WTC11 (cell line): ENCODE results near the gene AADACL2. TPM values are rescaled to one million over a fixed set of nuclear protein-coding genes. Genes with fewer than 3 reads are reported as not detected.
"Not testable (repeated sequence)": the region's sequence is repeated elsewhere in the genome, so short reads cannot be mapped to it uniquely, and the experiment has no call there.

Source experiments
- ATAC-seq: fragments of 200-7000 bp; cut with Tn5 transposase; 2 replicates; pipeline ENCODE4 v1.10.0; 2021; ENCODE audit warnings: mild to moderate bottlenecking, moderate library complexity
- CTCF ChIA-PET: fragments of 300-600 bp; sonication (Branson Sonifier 250); formaldehyde crosslinking; loops from one replicate; lab custom pipeline; 2021; ENCODE audit warnings: antibody characterized with exemption; lab: Charles Lee
- POLR2A ChIA-PET: fragments of 350-600 bp; sonication (Branson Sonifier 250); formaldehyde crosslinking; loops from one replicate; lab custom pipeline; 2021; ENCODE audit warnings: antibody characterized with exemption; lab: Charles Lee
- DNase-seq: peaks from one replicate; pipeline ENCODE4 v3.0.0; 2021; ENCODE audit warnings: low spot score
- H3K27ac Mint-ChIP-seq: 2 replicates; pipeline ENCODE4 v1.8.0; 2021; ENCODE audit warnings: mixed read lengths
- H3K27me3 Mint-ChIP-seq: 2 replicates; pipeline ENCODE4 v1.8.0; 2021; ENCODE audit warnings: low read depth, mild to moderate bottlenecking, moderate library complexity, mixed read lengths
- H3K36me3 Mint-ChIP-seq: 2 replicates; pipeline ENCODE4 v1.8.0; 2021; ENCODE audit warnings: mixed read lengths
- H3K4me1 Mint-ChIP-seq: 2 replicates; pipeline ENCODE4 v1.8.0; 2022; ENCODE audit warnings: mixed read lengths
- H3K4me3 Mint-ChIP-seq: 2 replicates; pipeline ENCODE4 v1.8.0; 2021; ENCODE audit warnings: mild to moderate bottlenecking, moderate library complexity, mixed read lengths
- H3K9me3 Mint-ChIP-seq: 2 replicates; pipeline ENCODE4 v1.8.0; 2021; ENCODE audit warnings: mixed read lengths
- ATF1 ChIP-seq: sonication (generic); formaldehyde crosslinking; IDR thresholded peaks from 2 replicates; pipeline ENCODE4 v1.8.1; 2023; ENCODE audit warnings: mild to moderate bottlenecking, moderate library complexity, missing genetic modification reagents
- CBFB ChIP-seq: sonication (generic); formaldehyde crosslinking; IDR thresholded peaks from 2 replicates; pipeline ENCODE4 v1.8.1; 2022; ENCODE audit warnings: mild to moderate bottlenecking, low read depth, missing genetic modification reagents
- EMX1 ChIP-seq: fragments of 250-450 bp; sonication (Bioruptor Pico); IDR thresholded peaks from 2 replicates; pipeline ENCODE4 v1.8.0; 2021; ENCODE audit warnings: mild to moderate bottlenecking
- ESRRA ChIP-seq: sonication (generic); formaldehyde crosslinking; IDR thresholded peaks from 2 replicates; pipeline ENCODE4 v1.8.1; 2022; ENCODE audit warnings: mild to moderate bottlenecking, missing genetic modification reagents, borderline replicate concordance
- FOXP1 ChIP-seq: sonication (generic); formaldehyde crosslinking; IDR thresholded peaks from 2 replicates; pipeline ENCODE4 v1.8.0; 2022; ENCODE audit warnings: missing genetic modification reagents, mild to moderate bottlenecking, moderate library complexity, borderline replicate concordance
- GABPB1 ChIP-seq: sonication (generic); formaldehyde crosslinking; IDR thresholded peaks from 2 replicates; pipeline ENCODE4 v1.8.1; 2023; ENCODE audit warnings: mild to moderate bottlenecking, missing genetic modification reagents
- JAZF1 ChIP-seq: fragments of 250-450 bp; sonication (Bioruptor Pico); IDR thresholded peaks from 2 replicates; pipeline ENCODE4 v1.9.0; 2021; ENCODE audit warnings: moderate library complexity, mild to moderate bottlenecking, inconsistent platforms
- KAT7 ChIP-seq: sonication (generic); formaldehyde crosslinking; IDR thresholded peaks from 2 replicates; pipeline ENCODE4 v1.8.1; 2023; ENCODE audit warnings: missing genetic modification reagents, mild to moderate bottlenecking, borderline replicate concordance
- NFATC4 ChIP-seq: fragments of 250-450 bp; sonication (Bioruptor Pico); IDR thresholded peaks from 2 replicates; pipeline ENCODE4 v1.9.0; 2021; ENCODE audit warnings: mild to moderate bottlenecking
- NFYB ChIP-seq: sonication (generic); formaldehyde crosslinking; conservative IDR thresholded peaks from 2 replicates; pipeline ENCODE4 v1.8.0; 2022; ENCODE audit warnings: low read depth, missing genetic modification reagents
- PRRX2 ChIP-seq: fragments of 250-450 bp; sonication (Bioruptor Pico); IDR thresholded peaks from 2 replicates; pipeline ENCODE4 v1.8.0; 2021; ENCODE audit warnings: mild to moderate bottlenecking
- TP53 ChIP-seq: sonication (generic); formaldehyde crosslinking; IDR thresholded peaks from 2 replicates; pipeline ENCODE4 v1.8.1; 2023; ENCODE audit warnings: mild to moderate bottlenecking, missing genetic modification reagents
- ZBTB21 ChIP-seq: sonication (generic); formaldehyde crosslinking; IDR thresholded peaks from 2 replicates; pipeline ENCODE4 v1.8.1; 2023; ENCODE audit warnings: mild to moderate bottlenecking, missing genetic modification reagents, borderline replicate concordance
- ZNF263 ChIP-seq: sonication (generic); formaldehyde crosslinking; IDR thresholded peaks from 2 replicates; pipeline ENCODE4 v1.8.1; 2022; ENCODE audit warnings: low read depth, mild to moderate bottlenecking, moderate library complexity, missing genetic modification reagents
- ZNF317 ChIP-seq: sonication (generic); formaldehyde crosslinking; IDR thresholded peaks from 2 replicates; pipeline ENCODE4 v1.8.1; 2023; ENCODE audit warnings: low read depth, mild to moderate bottlenecking, moderate library complexity, missing genetic modification reagents, borderline replicate concordance
- total RNA-seq: library from RNA; stranded (reverse); gene quantifications from 3 replicates; pipeline ENCODE4 v1.2.3, GENCODE V29; 2021
- TF ChIP-seq, protein P1 (sequence below): sonication (generic); formaldehyde crosslinking; IDR thresholded peaks from 2 replicates; pipeline ENCODE4 v1.8.0; 2023; ENCODE audit warnings: mild to moderate bottlenecking, missing genetic modification reagents
- TF ChIP-seq, protein P2 (sequence below): sonication (generic); formaldehyde crosslinking; IDR thresholded peaks from 2 replicates; pipeline ENCODE4 v1.8.1; 2022; ENCODE audit warnings: low read depth, missing genetic modification reagents, borderline replicate concordance
- TF ChIP-seq, protein P3 (sequence below): sonication (generic); formaldehyde crosslinking; conservative IDR thresholded peaks from 2 replicates; pipeline ENCODE4 v1.8.1; 2022; ENCODE audit warnings: mild to moderate bottlenecking, missing genetic modification reagents
- TF ChIP-seq, protein P4 (sequence below): fragments of 250-450 bp; sonication (Bioruptor Pico); IDR thresholded peaks from 2 replicates; pipeline ENCODE4 v2.1.2; 2022; ENCODE audit warnings: mild to moderate bottlenecking, moderate library complexity
- TF ChIP-seq, protein P5 (sequence below): sonication (generic); formaldehyde crosslinking; IDR thresholded peaks from 2 replicates; pipeline ENCODE4 v1.8.0; 2022; ENCODE audit warnings: mild to moderate bottlenecking, missing genetic modification reagents
- TF ChIP-seq, protein P6 (sequence below): sonication (generic); formaldehyde crosslinking; IDR thresholded peaks from 2 replicates; pipeline ENCODE4 v1.8.0; 2022; ENCODE audit warnings: mild to moderate bottlenecking, missing genetic modification reagents

Gene AADACL2
- total RNA-seq, 1 experiment from 2014 or later = not detected

DNA sequence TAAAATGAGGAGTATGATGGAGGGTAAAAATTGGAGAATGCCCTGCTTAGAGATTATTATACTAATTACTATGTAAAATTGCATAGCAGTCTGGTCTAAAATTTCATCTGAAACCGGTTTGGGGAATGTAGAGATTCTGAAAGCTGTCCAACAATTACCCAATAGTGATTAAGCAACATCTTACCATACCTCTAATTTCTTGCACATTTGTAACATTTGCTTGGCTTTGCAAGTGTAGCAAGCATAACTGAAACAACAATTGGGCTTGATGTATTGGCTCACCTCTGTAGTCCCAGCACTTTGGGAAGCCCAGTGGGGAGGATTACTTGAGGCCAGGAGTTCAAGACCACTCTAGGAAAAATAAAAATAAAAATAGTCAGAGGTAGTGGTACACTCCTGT lies 17.4 kb downstream of the AADACL2 start (continued):
- TF ChIP-seq ZBTB21 (no peak), TP53 (CRISPR knock-in tag) (no peak)
- TF ChIP-seq, all 79 proteins: peak for 0

DNA sequence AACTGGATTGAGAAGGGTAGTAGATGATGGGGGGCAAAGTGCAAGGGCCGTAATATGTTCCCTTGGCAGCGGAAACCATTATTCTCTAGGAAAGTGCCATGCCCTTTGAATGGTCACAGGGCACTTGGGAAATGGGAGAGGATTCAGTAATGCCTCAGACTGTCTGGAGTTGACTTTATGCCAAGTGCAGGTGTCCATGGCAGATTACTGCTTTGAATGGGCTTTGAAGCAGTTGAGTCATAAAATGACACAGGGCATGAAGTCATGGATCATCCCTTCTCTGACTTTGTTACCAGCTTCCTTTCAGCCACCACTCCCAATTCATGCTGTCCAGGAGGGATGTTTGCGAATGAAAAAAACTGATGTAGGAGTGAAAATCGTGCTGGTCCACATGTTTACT lies 20.1 kb downstream of the AADACL2 start:
- Mint-ChIP-seq H3K27ac (no peak overlapping the region), H3K36me3 (peaks cover 4% of the 10 kb centered on the region; the same call in 1 of the 2 replicates), H3K27me3 (no peaks in the 10 kb centered on the region), H3K4me3 (no peak overlapping the region), H3K9me3 (peaks cover 8% of the 10 kb centered on the region), H3K4me1 (no peaks in the 10 kb centered on the region)
- ATAC-seq (no peak), DNase-seq (no peak)
- POLR2A ChIA-PET = no interaction called here
- TF ChIP-seq NFYB (CRISPR knock-in tag) = no peak
- no peak for TF ChIP-seq PRRX2 (CRISPR knock-in tag)
- TF ChIP-seq, protein P1, sequence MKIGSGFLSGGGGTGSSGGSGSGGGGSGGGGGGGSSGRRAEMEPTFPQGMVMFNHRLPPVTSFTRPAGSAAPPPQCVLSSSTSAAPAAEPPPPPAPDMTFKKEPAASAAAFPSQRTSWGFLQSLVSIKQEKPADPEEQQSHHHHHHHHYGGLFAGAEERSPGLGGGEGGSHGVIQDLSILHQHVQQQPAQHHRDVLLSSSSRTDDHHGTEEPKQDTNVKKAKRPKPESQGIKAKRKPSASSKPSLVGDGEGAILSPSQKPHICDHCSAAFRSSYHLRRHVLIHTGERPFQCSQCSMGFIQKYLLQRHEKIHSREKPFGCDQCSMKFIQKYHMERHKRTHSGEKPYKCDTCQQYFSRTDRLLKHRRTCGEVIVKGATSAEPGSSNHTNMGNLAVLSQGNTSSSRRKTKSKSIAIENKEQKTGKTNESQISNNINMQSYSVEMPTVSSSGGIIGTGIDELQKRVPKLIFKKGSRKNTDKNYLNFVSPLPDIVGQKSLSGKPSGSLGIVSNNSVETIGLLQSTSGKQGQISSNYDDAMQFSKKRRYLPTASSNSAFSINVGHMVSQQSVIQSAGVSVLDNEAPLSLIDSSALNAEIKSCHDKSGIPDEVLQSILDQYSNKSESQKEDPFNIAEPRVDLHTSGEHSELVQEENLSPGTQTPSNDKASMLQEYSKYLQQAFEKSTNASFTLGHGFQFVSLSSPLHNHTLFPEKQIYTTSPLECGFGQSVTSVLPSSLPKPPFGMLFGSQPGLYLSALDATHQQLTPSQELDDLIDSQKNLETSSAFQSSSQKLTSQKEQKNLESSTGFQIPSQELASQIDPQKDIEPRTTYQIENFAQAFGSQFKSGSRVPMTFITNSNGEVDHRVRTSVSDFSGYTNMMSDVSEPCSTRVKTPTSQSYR (CRISPR knock-in tag) = no peak
- TF ChIP-seq, protein P2, sequence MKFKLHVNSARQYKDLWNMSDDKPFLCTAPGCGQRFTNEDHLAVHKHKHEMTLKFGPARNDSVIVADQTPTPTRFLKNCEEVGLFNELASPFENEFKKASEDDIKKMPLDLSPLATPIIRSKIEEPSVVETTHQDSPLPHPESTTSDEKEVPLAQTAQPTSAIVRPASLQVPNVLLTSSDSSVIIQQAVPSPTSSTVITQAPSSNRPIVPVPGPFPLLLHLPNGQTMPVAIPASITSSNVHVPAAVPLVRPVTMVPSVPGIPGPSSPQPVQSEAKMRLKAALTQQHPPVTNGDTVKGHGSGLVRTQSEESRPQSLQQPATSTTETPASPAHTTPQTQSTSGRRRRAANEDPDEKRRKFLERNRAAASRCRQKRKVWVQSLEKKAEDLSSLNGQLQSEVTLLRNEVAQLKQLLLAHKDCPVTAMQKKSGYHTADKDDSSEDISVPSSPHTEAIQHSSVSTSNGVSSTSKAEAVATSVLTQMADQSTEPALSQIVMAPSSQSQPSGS (CRISPR knock-in tag) = no peak
- no peak for TF ChIP-seq JAZF1
- no peak for TF ChIP-seq EMX1
- TF ChIP-seq KAT7 (CRISPR knock-in tag) = no peak
- CTCF ChIA-PET = no interaction called here

DNA sequence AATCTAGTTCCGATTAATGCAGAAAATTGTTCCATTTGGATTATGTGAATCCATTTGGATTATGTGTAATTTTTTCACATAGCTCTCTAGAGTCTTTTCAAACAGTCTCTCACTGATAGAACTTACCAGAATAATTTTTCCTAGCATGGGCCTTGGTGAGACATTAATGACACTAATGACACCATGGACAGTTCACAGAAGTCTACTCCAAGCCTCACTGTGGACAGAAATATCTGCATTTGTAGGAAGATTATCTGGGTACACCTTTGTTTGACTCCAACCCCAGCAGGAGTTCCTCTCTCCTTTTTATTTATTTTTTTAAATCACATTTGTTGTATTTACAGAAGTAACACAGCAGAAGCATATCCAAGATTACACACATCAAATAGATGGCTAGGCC lies 27.9 kb downstream of the AADACL2 start:
- CTCF ChIA-PET = no interaction called here
- POLR2A ChIA-PET = no interaction called here
- H3K4me3 Mint-ChIP-seq = no peak overlapping the region
- TF ChIP-seq, protein P3, sequence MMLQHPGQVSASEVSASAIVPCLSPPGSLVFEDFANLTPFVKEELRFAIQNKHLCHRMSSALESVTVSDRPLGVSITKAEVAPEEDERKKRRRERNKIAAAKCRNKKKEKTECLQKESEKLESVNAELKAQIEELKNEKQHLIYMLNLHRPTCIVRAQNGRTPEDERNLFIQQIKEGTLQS (CRISPR knock-in tag) = no peak
- TF ChIP-seq ZNF317 (CRISPR knock-in tag) (no peak), GABPB1 (CRISPR knock-in tag) (no peak), ZNF263 (CRISPR knock-in tag) (no peak), NFATC4 (CRISPR knock-in tag) (no peak), ESRRA (CRISPR knock-in tag) (no peak), FOXP1 (CRISPR knock-in tag) (no peak), PRRX2 (CRISPR knock-in tag) (no peak), CBFB (CRISPR knock-in tag) (no peak), ATF1 (CRISPR knock-in tag) (no peak)
- TF ChIP-seq, protein P4, sequence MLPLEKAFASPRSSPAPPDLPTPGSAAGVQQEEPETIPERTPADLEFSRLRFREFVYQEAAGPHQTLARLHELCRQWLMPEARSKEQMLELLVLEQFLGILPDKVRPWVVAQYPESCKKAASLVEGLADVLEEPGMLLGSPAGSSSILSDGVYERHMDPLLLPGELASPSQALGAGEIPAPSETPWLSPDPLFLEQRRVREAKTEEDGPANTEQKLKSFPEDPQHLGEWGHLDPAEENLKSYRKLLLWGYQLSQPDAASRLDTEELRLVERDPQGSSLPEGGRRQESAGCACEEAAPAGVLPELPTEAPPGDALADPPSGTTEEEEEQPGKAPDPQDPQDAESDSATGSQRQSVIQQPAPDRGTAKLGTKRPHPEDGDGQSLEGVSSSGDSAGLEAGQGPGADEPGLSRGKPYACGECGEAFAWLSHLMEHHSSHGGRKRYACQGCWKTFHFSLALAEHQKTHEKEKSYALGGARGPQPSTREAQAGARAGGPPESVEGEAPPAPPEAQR (CRISPR knock-in tag) = no peak
- TF ChIP-seq, protein P1 (CRISPR knock-in tag) = no peak
- TF ChIP-seq, protein P5, sequence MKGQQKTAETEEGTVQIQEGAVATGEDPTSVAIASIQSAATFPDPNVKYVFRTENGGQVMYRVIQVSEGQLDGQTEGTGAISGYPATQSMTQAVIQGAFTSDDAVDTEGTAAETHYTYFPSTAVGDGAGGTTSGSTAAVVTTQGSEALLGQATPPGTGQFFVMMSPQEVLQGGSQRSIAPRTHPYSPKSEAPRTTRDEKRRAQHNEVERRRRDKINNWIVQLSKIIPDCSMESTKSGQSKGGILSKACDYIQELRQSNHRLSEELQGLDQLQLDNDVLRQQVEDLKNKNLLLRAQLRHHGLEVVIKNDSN (CRISPR knock-in tag) = no peak
- TF ChIP-seq, protein P6, sequence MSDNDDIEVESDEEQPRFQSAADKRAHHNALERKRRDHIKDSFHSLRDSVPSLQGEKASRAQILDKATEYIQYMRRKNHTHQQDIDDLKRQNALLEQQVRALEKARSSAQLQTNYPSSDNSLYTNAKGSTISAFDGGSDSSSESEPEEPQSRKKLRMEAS (CRISPR knock-in tag) = no peak
- DNase-seq = no peak
- no peaks in the 10 kb centered on the region for H3K36me3 Mint-ChIP-seq
- H3K27ac Mint-ChIP-seq = no peak overlapping the region
- peaks cover 4% of the 10 kb centered on the region; the same call in 1 of the 2 replicates for H3K4me1 Mint-ChIP-seq
- ATAC-seq = no peak
- H3K27me3 Mint-ChIP-seq = no peaks in the 10 kb centered on the region
- H3K9me3 Mint-ChIP-seq = peaks cover 6% of the 10 kb centered on the region

GRCh38 chr3:151764699-151765098 lies 31.0 kb downstream of the AADACL2 start:
- DNase-seq, H3K4me3 Mint-ChIP-seq, H3K36me3 Mint-ChIP-seq, POLR2A ChIA-PET, H3K4me1 Mint-ChIP-seq, H3K27me3 Mint-ChIP-seq, CTCF ChIA-PET, ATAC-seq, H3K27ac Mint-ChIP-seq, H3K9me3 Mint-ChIP-seq: not testable (repeated sequence)
